GM18526 (cell line): ENCODE results near the gene SLC25A42.

Experiments used
- POLR2A ChIP-seq: IDR thresholded peaks from 3 replicates; pipeline ENCODE4 v1.6.1; 2011; ENCODE audit not compliant: insufficient read length; ENCODE audit errors: extremely low read depth

SLC25A42 gene

DNA sequence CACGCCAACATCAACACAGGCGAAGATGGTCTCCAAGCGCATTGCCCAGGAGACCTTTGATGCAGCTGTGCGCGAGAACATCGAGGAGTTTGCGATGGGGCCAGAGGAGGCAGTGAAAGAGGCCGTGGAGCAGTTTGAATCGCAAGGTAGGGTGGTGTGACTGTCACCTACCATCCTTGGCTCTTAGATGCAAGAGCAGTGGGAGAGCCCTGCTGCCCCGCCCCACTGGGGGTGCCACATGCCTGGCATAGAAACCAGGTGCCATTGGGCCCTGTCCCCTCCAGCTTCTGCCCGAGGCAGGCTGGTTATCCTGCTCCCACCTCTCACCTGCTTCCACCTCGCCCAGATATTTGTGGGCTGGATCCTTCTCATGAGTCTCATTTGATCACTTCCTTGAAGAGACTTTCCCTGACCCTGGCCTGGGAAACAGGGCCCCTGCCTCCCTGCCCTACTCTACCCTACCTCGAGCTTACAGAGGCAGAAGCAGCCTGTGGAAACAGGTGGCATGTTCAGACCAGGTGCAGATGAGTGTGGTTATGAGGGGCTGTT lies 21.0 kb upstream of the SLC25A42 start:
- TF ChIP-seq POLR2A = no peak

DNA sequence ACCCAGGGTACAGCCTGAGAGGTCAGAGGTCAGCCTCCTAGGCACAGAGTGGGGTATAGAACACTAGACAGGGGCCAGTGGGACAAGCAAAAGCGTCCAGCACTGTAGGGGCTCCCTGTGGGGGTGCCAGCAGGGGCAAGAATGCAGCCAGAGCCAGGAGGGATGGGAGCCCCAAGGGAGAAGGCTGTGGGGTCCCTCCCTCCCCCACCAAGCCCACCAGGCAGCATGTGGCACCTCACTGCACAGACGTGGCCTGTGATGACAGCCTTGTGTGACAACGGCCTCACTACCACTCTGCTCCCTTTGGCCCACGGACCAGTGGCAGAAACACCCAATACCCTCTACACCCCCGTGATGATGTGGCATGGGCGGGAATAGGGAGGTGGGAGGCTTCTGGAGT lies 20.3 kb upstream of the SLC25A42 start:
- no peak for TF ChIP-seq POLR2A

DNA sequence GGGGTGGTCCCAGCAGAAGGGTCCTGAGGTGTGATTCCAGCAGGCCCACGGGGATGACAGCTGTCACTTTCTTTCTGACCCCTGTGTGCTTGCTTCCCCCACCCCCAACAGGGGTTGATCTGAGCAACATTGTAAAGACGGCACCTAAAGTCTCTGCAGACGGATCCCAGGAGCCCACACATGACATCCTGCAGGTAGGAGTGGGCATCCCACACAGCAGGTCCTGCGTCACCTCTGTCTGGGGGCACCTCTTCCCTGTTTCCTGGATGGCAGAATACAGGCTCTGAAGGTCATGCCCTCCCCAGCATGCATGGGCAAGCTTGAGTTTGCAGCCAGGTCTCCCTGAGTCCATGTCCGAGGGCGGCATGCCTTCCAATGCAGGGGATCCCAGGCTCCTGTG lies 19.9 kb upstream of the SLC25A42 start:
- no peak for TF ChIP-seq POLR2A

DNA sequence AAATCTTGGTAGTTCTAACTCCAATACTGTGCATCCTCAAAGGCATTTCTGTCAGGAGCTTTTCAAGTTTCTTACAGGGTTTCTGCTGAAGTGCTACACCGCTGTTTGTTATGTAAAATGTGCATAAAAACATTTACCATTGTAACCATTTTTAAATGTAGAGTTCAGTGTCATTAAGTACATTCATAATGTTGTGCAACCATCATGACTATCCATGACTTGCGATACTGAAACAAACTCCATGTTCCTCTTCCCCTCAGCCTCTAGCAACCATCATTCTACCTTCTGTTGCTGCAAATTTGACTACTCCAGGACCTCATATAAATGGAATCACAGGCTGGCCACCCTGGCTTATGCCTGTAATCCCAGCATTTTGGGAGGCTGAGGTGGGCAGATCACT lies 14.4 kb upstream of the SLC25A42 start:
- TF ChIP-seq POLR2A = no peak

DNA sequence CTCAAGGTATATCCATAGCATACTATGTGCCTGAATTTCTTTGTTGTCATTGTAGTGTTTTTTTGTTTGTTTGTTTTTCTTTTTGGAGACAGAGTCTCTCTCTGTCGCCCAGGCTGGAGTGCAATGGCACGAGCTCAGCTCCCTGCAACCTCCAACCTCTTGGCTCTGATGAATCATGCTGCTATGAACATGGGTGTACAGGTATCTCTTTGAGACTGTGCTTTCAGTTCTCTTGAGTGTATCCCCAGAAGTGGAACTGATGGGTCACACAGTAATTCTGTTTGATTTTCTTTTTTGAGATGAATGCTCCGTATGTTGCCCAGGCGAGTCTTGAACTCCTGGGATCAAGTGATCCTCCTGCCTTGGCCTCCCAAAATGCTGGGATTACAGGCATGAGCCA lies 13.7 kb upstream of the SLC25A42 start:
- no peak for TF ChIP-seq POLR2A

DNA sequence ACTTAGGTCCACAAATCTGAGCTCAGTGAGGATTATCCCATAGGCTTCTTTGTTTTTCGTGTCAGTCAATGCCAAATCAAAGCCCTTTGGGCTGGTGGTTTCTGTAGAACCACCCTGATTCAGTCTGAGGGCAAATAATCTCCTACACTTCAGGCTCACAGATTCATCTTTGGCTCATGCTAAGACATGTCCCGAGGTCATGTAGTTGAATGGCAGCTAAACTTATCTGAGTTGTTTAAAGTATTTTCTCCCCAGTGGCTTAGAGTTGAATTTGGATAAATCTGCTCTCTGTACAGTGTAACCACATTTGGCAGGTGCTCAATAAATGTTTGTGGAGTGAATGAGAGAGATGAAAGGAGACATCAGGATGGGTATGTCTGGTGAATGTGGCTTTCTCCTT lies 13.1 kb upstream of the SLC25A42 start:
- no peak for TF ChIP-seq POLR2A

DNA sequence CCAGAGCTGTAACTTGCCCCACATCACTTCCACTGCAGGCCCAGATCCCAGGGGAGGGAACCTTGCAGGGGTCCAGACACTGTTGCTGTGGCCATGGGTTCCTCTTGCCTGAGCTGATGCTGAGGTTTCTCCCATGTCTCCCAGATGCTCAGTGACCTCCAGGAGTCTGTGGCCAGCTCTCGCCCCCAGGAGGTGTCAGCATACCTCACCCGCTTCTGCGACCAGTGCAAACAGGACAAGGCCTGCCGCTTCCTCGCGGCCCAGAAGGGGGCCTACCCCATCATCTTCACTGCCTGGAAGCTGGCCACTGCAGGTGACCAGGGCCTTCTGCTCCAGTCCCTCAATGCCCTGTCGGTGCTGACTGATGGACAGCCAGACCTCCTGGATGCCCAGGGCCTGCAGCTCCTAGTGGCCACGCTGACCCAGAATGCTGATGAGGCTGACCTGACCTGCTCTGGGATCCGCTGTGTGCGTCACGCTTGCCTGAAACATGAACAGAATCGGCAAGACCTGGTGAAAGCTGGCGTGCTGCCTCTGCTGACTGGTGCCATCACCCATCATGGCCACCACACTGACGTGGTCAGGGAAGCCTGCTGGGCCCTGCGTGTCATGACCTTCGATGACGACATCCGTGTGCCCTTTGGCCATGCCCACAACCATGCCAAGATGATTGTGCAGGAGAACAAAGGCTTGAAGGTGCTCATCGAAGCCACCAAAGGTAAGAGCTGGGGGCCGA lies 12.1 kb upstream of the SLC25A42 start:
- no peak for TF ChIP-seq POLR2A

DNA sequence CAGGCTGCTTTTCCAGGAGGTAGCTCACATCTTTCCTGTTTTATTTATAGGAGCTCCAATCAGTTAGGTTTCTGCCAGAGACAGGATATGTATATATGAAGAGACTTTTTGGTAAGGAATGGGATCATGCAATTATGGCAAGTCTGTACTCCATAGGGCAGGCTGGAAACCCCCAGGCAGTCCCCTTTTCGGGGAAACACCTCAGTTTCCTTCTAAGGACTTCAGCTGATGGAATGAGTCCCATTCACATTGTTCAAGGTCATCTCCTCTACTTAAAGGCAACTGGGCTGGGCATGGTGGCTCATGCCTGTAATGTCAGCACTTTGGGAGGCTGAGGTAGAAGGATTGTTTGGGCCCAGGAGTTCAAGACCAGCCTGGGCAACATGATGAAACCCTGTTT lies 10.9 kb upstream of the SLC25A42 start:
- TF ChIP-seq POLR2A = no peak

DNA sequence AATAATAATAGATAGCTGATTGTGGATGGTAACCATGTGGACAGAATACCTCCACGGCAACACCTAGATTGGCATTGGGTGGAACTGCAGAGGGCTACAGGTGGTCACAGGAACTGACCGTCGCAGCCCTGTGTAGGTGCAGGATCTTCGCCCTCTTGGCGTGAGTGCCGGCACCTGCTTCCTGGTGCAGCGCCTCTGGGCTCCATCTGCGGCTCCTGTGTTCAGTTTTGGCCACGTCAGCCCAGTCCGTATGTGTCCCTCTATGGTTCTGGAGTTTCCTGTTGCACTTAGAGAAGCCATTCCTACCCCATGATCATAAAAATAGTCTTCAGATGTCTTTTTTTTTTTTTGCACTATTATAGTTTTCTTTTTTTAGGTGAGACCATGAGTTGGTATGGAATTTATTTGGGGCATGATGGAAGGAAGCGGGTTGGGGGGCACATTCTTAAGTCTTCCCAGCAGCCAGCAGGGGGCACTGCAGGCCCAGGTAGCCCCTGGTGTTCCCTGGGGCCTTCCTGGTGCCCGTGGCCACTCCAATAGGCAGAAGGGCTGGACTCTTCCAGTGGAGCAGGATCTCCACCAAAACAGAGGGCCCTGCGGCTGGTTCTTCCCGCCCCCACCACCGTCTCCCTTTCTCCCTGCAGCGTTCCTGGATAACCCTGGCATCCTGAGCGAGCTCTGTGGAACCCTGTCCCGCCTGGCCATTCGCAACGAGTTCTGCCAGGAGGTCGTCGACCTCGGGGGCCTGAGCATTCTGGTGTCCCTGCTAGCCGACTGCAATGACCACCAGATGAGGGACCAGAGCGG lies 10.1 kb upstream of the SLC25A42 start:
- no peak for TF ChIP-seq POLR2A

DNA sequence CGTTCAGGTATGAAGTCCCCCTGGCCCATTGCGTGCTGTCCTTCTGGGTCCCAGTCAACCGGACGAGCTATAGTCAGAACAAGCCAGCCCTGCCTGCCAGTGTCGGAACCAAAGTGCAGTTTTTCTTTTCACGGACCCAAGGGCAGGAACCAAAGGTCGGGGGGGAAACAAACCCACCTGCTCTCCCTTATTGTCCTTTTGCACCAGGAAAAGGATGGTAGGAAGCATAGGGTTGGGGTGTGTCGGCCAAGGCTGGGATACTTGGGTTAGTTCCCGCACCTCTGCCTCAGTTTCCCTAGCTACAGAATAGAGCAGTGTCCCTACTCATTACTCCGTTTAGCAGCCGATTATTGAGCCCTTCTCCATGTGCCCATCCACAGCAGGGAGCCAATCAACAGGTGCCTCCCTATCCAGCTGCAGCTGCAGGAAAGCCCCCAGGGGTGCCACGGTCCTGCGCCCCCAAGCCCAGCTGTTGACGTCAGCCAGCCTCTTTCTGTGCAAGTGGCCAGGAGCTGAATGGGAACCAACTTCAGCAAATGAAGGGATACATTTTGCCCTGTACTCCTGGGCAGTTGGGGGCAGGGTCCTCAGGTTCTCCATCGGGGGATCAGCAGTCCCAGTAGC lies 9.4 kb upstream of the SLC25A42 start:
- no peak for TF ChIP-seq POLR2A

DNA sequence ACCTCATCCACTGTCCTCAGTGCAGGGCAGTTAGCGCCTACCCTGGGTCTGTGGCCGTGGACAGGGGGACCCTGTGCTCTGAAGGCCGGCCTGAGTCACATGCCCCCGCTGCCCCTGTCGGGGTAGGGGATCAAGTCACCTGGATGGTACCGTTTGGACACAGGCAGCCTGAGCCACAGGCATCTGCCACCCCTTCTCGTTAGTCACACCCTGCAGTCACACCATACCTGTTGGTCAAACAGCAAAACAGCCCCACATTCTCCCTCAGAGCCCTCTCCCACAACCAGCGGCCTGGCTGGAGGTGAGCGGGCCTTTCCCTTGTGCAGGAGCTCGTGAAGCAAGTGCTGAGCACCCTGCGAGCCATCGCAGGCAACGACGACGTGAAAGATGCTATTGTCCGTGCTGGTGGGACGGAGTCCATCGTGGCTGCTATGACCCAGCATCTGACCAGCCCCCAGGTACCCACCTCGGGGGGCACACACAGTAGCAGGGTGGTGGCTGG lies 8.8 kb upstream of the SLC25A42 start:
- TF ChIP-seq POLR2A = no peak

DNA sequence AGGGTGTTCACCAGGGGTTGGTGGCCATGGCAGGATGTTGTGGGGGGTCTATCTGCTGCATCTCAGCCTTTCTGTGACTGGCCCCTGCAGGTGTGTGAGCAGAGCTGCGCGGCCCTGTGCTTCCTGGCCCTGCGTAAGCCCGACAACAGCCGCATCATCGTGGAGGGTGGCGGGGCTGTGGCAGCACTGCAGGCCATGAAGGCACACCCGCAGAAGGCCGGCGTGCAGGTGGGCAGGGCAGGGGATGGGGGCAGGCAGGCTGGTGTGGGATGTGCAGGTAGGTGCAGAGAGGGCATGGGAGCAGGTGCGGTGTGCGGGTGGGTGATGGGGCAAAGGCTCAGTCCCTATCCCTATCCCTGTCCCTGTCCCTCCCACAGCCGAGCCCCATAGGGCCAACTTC lies 8.1 kb upstream of the SLC25A42 start:
- TF ChIP-seq POLR2A = no peak

DNA sequence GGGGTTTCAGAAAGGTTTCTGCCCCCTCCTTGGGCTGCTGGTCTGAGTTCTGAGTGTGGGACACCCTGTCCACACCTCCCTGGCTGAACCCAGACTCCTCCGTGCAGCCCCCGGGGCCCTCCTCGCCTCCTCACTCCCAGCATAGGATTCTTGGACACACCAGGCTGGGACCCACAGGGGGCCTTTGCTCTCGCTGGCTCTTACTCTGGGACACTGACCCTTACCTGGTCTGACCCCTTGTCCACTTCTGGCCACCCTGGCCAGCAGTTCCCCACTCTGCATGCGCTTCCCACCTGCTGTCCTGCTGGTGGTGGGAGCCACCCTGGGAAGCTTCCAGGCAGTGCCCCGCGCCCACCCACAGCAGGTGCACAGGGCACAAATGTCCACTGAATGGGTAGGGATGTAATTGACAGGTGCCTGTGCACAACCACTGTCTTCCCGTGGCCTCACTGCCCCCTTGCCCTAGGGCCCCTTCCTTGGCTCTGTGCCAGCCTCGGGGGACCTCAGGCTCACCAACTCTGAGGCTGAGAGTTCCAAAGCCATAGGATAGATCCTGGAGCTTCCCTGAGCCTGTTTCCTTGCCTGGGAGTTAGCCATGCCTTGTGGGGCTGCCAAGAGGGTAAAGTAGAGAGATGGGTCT lies 7.0 kb upstream of the SLC25A42 start:
- TF ChIP-seq POLR2A = no peak

DNA sequence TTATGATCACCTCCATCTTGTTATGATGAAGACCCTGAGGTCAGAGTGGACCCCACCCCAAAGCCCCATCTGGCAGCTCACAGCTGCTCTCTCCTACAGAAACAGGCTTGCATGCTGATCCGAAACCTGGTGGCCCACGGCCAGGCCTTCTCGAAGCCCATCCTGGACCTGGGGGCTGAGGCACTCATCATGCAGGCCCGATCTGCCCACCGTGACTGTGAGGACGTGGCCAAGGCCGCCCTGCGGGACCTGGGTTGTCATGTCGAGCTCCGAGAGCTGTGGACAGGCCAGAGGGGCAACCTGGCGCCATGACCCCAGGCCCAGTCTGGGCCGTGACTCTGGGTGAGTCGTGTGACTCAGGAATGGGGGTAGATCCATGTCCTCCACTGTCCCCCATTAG lies 6.5 kb upstream of the SLC25A42 start:
- TF ChIP-seq POLR2A = no peak

DNA sequence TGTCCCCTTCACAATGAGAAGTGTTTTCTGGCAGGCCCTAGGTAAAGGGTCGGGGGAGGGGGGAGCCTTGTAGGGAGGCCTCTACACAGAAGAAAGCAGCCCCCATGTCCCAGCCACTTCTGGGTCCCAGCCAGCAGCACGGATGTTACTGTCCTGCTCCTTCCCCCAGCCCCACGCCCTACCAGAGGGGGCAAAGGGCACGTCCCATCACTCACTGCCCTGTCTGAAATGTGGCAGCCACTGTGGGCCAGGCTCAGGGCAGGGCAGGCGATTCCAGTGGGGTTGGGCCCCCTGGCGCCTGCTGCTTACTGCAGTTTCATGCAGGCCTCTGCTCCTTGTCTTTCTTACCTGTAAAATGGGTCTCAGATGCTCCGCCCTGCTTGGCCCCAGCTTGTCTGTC lies 6.1 kb upstream of the SLC25A42 start:
- TF ChIP-seq POLR2A = no peak
